Suprapubic skin (tissue), 3 donors: ENCODE measurements around the gene RUNX2.

Source experiments
- CTCF ChIP-seq, 2 donors: fragments of 200-600 bp in 1 of 2; fragments of 450-650 bp in 1 of 2; sonication (generic) in 1 of 2; IDR thresholded peaks; one replicate each; pipeline ENCODE4 v1.5.1; 2016 to 2019; ENCODE audit warnings: antibody characterized with exemption in 2 of 2, mild to moderate bottlenecking in 1 of 2, moderate library complexity in 1 of 2
- EP300 ChIP-seq: sonication (generic); formaldehyde crosslinking; IDR thresholded peaks from one replicate; pipeline ENCODE4 v1.6.1; 2017; ENCODE audit warnings: antibody characterized with exemption
- POLR2A ChIP-seq, 2 donors: fragments of 450-650 bp; IDR thresholded peaks; one replicate each; pipeline ENCODE4 v1.6.1; 2017; ENCODE audit warnings: antibody characterized with exemption in 2 of 2, mild to moderate bottlenecking in 2 of 2, moderate library complexity in 2 of 2

GRCh38 chr6:45643126-45643525 lies 315.0 kb downstream of the RUNX2 start:
- TF ChIP-seq CTCF (IDR thresholded peaks at IDR 0.05) = no peak
- TF ChIP-seq EP300 = no peak
- TF ChIP-seq POLR2A (IDR thresholded peaks at IDR 0.05) = no peak
